Liver (tissue), 9 donors: Measurements from ENCODE around the gene CAMSAP3. TPM values are rescaled to one million over a fixed set of nuclear protein-coding genes. Genes with fewer than 3 reads are reported as not detected.

ENCODE experiments used
- DNase-seq: peaks from one replicate; pipeline ENCODE4 v3.0.0-alpha.2; 2017; ENCODE audit warnings: low spot score
- H3K27ac ChIP-seq, 2 donors: one replicate each; pipeline ENCODE4 v1.7.0; 2013; ENCODE audit warnings: inconsistent platforms in 2 of 2, low read length in 2 of 2, control low read depth in 1 of 2, low read depth in 1 of 2, mild to moderate bottlenecking in 1 of 2
- H3K27me3 ChIP-seq, 4 donors: one replicate each; pipeline versions ENCODE4 v1.6.1 to v1.7.0; 2013; ENCODE audit warnings: low read length in 3 of 4, inconsistent platforms in 1 of 4, mild to moderate bottlenecking in 1 of 4, moderate library complexity in 1 of 4; ENCODE audit not compliant: control insufficient read depth in 4 of 4, insufficient read depth in 4 of 4
- H3K36me3 ChIP-seq, 4 donors: one replicate each; pipeline versions ENCODE4 v1.6.1 to v1.7.0; 2013; ENCODE audit warnings: low read length in 3 of 4, mild to moderate bottlenecking in 3 of 4, low read depth in 1 of 4, moderate library complexity in 1 of 4; ENCODE audit not compliant: control insufficient read depth in 4 of 4, insufficient read depth in 3 of 4
- H3K4me1 ChIP-seq, 4 donors: one replicate each; pipeline versions ENCODE4 v1.6.1 to v1.7.0; 2013; ENCODE audit warnings: low read length in 3 of 4, mild to moderate bottlenecking in 3 of 4, moderate library complexity in 1 of 4; ENCODE audit not compliant: control insufficient read depth in 4 of 4, insufficient read depth in 4 of 4
- H3K4me3 ChIP-seq, 3 donors: one replicate each; pipeline versions ENCODE4 v1.6.1 to v1.7.0; 2013; ENCODE audit warnings: low read length in 3 of 3, control low read depth in 1 of 3, low read depth in 1 of 3, mild to moderate bottlenecking in 1 of 3
- H3K9ac ChIP-seq, 2 donors: one replicate each; pipeline ENCODE4 v1.7.0; 2013; ENCODE audit warnings: low read length in 2 of 2, mild to moderate bottlenecking in 2 of 2, moderate library complexity in 2 of 2, control low read depth in 1 of 2, low read depth in 1 of 2
- H3K9me3 ChIP-seq, 4 donors: one replicate each; pipeline versions ENCODE4 v1.6.1 to v1.7.0; 2013; ENCODE audit warnings: low read length in 3 of 4; ENCODE audit not compliant: control insufficient read depth in 4 of 4
- ATF3 ChIP-seq: IDR thresholded peaks from 2 replicates; pipeline ENCODE4 v1.6.1; 2016; ENCODE audit warnings: antibody characterized with exemption
- CTCF ChIP-seq: fragments of 150-350 bp; IDR thresholded peaks from 2 replicates; pipeline ENCODE4 v1.5.1; 2017; ENCODE audit warnings: improper control_type of control experiment, low read depth, low read length; ENCODE audit not compliant: missing input control
- EGR1 ChIP-seq, 2 donors: IDR thresholded peaks; 2 replicates each; pipeline ENCODE4 v1.6.1; 2016 to 2018; ENCODE audit warnings: antibody characterized with exemption in 2 of 2, low read depth in 2 of 2
- FOXA1 ChIP-seq: IDR thresholded peaks from 2 replicates; pipeline ENCODE4 v1.6.1; 2016; ENCODE audit warnings: antibody characterized with exemption
- FOXA2 ChIP-seq: IDR thresholded peaks from 2 replicates; pipeline ENCODE4 v1.6.1; 2016; ENCODE audit warnings: antibody characterized with exemption
- GABPA ChIP-seq, 2 donors: IDR thresholded peaks in 1 of 2; conservative IDR thresholded peaks in 1 of 2; 2 replicates each; pipeline ENCODE4 v1.6.1; 2016; ENCODE audit warnings: antibody characterized with exemption in 2 of 2, mild to moderate bottlenecking in 1 of 2, moderate library complexity in 1 of 2
- HNF4A ChIP-seq, 2 donors: conservative IDR thresholded peaks; 2 replicates each; pipeline ENCODE4 v1.6.1; 2016; ENCODE audit warnings: antibody characterized with exemption in 2 of 2, mild to moderate bottlenecking in 2 of 2
- HNF4G ChIP-seq: IDR thresholded peaks from 2 replicates; pipeline ENCODE4 v1.6.1; 2016; ENCODE audit warnings: antibody characterized with exemption
- JUND ChIP-seq, 2 donors: IDR thresholded peaks; 2 replicates each; pipeline ENCODE4 v1.6.1; 2016; ENCODE audit warnings: antibody characterized with exemption in 2 of 2
- MAX ChIP-seq: IDR thresholded peaks from 2 replicates; pipeline ENCODE4 v1.6.1; 2016; ENCODE audit warnings: antibody characterized with exemption
- NR2F2 ChIP-seq: IDR thresholded peaks from 2 replicates; pipeline ENCODE4 v1.6.1; 2016; ENCODE audit warnings: antibody characterized with exemption
- RAD21 ChIP-seq, 2 donors: IDR thresholded peaks; 2 replicates each; pipeline ENCODE4 v1.6.1; 2016; ENCODE audit warnings: antibody characterized with exemption in 2 of 2, mild to moderate bottlenecking in 2 of 2
- RXRA ChIP-seq, 2 donors: IDR thresholded peaks; 2 replicates each; pipeline ENCODE4 v1.6.1; 2017 to 2018; ENCODE audit warnings: antibody characterized with exemption in 2 of 2, mild to moderate bottlenecking in 1 of 2
- SP1 ChIP-seq: IDR thresholded peaks from 2 replicates; pipeline ENCODE4 v1.6.1; 2018; ENCODE audit warnings: antibody characterized with exemption, mild to moderate bottlenecking
- TAF1 ChIP-seq: conservative IDR thresholded peaks from 2 replicates; pipeline ENCODE4 v1.6.1; 2016; ENCODE audit warnings: antibody characterized with exemption, mild to moderate bottlenecking
- YY1 ChIP-seq: IDR thresholded peaks from 2 replicates; pipeline ENCODE4 v1.6.1; 2016; ENCODE audit warnings: antibody characterized with exemption, mild to moderate bottlenecking
- ZBTB33 ChIP-seq: IDR thresholded peaks from 2 replicates; pipeline ENCODE4 v1.6.1; 2016; ENCODE audit warnings: antibody characterized with exemption
- WGBS: extraction: QIAGEN DNeasy Blood & Tissue Kit; methylation state at CpG from one replicate; pipeline ENCODE4 v1.1.7; 2013; 5-methylcytosine and 5-hydroxymethylcytosine counted together
- polyA plus RNA-seq, 2 donors: library from polyadenylated mRNA; stranded (reverse) in 1 of 2; unstranded in 1 of 2; fragments of 200-250 nt in 1 of 2; fragments of >200 nt in 1 of 2; fragmentation: Nextera tagmentation in 1 of 2; extraction: Ambion mirVana in 1 of 2; gene quantifications; one replicate each; pipeline versions ENCODE4 v1.2.1 to v1.2.3, GENCODE V29; 2013 to 2015
- total RNA-seq, 2 donors: library from RNA; depleted of rRNA; stranded (reverse); fragments of >200 nt; gene quantifications; one replicate each; pipeline ENCODE4 v1.2.3, GENCODE V29; 2014
- TF ChIP-seq, protein P1 (sequence below): IDR thresholded peaks from 2 replicates; pipeline ENCODE4 v1.6.1; 2016; ENCODE audit warnings: antibody characterized with exemption, mild to moderate bottlenecking
- donor health status: healthy.
- donor health status: healthy.
- donor health status: healthy.
- donor health status: healthy.
- donor health status: healthy.

Gene CAMSAP3
- total and polyA plus RNA-seq, 4 donors, result 4.4 to 19.1 (median 9.8) TPM

- Histone ChIP-seq H3K36me3 (peaks cover 0 to 3% (median 0%) of the 10 kb centered on the region in 4 donors), H3K4me3 (no peak overlapping the region), H3K27me3 (no peaks in the 10 kb centered on the region), H3K9me3 (no peaks in the 10 kb centered on the region), H3K9ac (no peak overlapping the region), H3K27ac (no peak overlapping the region), H3K4me1 (peaks cover 0 to 5% (median under 1%) of the 10 kb centered on the region in 4 donors)
- 93% methylated on average over 26 of the region's 26 CpGs for WGBS
- no peak for DNase-seq
- TF ChIP-seq, protein P1, sequence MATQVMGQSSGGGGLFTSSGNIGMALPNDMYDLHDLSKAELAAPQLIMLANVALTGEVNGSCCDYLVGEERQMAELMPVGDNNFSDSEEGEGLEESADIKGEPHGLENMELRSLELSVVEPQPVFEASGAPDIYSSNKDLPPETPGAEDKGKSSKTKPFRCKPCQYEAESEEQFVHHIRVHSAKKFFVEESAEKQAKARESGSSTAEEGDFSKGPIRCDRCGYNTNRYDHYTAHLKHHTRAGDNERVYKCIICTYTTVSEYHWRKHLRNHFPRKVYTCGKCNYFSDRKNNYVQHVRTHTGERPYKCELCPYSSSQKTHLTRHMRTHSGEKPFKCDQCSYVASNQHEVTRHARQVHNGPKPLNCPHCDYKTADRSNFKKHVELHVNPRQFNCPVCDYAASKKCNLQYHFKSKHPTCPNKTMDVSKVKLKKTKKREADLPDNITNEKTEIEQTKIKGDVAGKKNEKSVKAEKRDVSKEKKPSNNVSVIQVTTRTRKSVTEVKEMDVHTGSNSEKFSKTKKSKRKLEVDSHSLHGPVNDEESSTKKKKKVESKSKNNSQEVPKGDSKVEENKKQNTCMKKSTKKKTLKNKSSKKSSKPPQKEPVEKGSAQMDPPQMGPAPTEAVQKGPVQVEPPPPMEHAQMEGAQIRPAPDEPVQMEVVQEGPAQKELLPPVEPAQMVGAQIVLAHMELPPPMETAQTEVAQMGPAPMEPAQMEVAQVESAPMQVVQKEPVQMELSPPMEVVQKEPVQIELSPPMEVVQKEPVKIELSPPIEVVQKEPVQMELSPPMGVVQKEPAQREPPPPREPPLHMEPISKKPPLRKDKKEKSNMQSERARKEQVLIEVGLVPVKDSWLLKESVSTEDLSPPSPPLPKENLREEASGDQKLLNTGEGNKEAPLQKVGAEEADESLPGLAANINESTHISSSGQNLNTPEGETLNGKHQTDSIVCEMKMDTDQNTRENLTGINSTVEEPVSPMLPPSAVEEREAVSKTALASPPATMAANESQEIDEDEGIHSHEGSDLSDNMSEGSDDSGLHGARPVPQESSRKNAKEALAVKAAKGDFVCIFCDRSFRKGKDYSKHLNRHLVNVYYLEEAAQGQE, result no peak
- TF ChIP-seq CTCF (no peak), ZBTB33 (no peak), TAF1 (no peak), ATF3 (no peak), FOXA1 (no peak), NR2F2 (no peak), FOXA2 (no peak), SP1 (no peak), EGR1 (IDR thresholded peaks at IDR 0.05; ENCODE audit: low read depth in 2 of 2) (no peak), MAX (no peak), GABPA (IDR thresholded peaks at IDR 0.05 in 1 of 2, conservative IDR thresholded peaks at IDR 0.05 in 1 of 2) (no peak), RAD21 (IDR thresholded peaks at IDR 0.05) (no peak), HNF4G (no peak), RXRA (IDR thresholded peaks at IDR 0.05) (no peak), YY1 (no peak), HNF4A (conservative IDR thresholded peaks at IDR 0.05) (no peak), JUND (IDR thresholded peaks at IDR 0.05) (no peak)
Observed at GRCh38 chr19:7647156-7647555, 51.5 kb downstream of the CAMSAP3 start.
